ENCODE measurements around the gene PTGES2. TPM values are rescaled to one million over a fixed set of nuclear protein-coding genes. Genes with fewer than 3 reads are reported as not detected.
A peak's percentile ranks its signal among the peaks of the same experiment; 100 is the strongest.

Gene PTGES2
- polyA plus RNA-seq, 1 of the 3 experiments (the other 2 are of a cell fraction) = 141 TPM

DNA sequence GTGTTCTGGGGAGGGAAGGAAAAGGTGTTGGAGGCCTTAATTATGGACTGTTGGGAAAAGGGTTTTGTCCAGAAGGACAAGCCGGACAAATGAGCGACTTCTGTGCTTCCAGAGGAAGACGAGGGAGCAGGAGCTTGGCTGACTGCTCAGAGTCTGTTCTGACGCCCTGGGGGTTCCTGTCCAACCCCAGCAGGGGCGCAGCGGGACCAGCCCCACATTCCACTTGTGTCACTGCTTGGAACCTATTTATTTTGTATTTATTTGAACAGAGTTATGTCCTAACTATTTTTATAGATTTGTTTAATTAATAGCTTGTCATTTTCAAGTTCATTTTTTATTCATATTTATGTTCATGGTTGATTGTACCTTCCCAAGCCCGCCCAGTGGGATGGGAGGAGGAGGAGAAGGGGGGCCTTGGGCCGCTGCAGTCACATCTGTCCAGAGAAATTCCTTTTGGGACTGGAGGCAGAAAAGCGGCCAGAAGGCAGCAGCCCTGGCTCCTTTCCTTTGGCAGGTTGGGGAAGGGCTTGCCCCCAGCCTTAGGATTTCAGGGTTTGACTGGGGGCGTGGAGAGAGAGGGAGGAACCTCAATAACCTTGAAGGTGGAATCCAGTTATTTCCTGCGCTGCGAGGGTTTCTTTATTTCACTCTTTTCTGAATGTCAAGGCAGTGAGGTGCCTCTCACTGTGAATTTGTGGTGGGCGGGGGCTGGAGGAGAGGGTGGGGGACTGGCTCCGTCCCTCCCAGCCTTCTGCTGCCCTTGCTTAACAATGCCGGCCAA, 19.1 kb downstream of the PTGES2 start (continued):
- TF ChIP-seq, protein P1, sequence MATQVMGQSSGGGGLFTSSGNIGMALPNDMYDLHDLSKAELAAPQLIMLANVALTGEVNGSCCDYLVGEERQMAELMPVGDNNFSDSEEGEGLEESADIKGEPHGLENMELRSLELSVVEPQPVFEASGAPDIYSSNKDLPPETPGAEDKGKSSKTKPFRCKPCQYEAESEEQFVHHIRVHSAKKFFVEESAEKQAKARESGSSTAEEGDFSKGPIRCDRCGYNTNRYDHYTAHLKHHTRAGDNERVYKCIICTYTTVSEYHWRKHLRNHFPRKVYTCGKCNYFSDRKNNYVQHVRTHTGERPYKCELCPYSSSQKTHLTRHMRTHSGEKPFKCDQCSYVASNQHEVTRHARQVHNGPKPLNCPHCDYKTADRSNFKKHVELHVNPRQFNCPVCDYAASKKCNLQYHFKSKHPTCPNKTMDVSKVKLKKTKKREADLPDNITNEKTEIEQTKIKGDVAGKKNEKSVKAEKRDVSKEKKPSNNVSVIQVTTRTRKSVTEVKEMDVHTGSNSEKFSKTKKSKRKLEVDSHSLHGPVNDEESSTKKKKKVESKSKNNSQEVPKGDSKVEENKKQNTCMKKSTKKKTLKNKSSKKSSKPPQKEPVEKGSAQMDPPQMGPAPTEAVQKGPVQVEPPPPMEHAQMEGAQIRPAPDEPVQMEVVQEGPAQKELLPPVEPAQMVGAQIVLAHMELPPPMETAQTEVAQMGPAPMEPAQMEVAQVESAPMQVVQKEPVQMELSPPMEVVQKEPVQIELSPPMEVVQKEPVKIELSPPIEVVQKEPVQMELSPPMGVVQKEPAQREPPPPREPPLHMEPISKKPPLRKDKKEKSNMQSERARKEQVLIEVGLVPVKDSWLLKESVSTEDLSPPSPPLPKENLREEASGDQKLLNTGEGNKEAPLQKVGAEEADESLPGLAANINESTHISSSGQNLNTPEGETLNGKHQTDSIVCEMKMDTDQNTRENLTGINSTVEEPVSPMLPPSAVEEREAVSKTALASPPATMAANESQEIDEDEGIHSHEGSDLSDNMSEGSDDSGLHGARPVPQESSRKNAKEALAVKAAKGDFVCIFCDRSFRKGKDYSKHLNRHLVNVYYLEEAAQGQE (IDR thresholded peaks at IDR 0.05; ENCODE audit: low read depth, low read length) = no peak

DNA sequence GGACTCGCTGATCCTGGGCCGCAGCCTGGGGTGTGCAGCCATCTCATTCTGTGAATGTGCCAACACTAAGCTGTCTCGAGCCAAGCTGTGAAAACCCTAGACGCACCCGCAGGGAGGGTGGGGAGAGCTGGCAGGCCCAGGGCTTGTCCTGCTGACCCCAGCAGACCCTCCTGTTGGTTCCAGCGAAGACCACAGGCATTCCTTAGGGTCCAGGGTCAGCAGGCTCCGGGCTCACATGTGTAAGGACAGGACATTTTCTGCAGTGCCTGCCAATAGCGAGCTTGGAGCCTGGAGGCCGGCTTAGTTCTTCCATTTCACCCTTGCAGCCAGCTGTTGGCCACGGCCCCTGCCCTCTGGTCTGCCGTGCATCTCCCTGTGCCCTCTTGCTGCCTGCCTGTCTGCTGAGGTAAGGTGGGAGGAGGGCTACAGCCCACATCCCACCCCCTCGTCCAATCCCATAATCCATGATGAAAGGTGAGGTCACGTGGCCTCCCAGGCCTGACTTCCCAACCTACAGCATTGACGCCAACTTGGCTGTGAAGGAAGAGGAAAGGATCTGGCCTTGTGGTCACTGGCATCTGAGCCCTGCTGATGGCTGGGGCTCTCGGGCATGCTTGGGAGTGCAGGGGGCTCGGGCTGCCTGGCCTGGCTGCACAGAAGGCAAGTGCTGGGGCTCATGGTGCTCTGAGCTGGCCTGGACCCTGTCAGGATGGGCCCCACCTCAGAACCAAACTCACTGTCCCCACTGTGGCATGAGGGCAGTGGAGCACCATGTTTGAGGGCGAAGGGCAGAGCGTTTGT, 19.9 kb downstream of the PTGES2 start:
- Histone ChIP-seq H3K27me3 (ENCODE audit: insufficient read depth) (no peaks in the 10 kb centered on the region), H3K27ac (ENCODE audit: low read depth in 2 of 2, low read length in 1 of 2) (no peak overlapping the region), H3K4me2 (no peak overlapping the region), H3K4me3 (ENCODE audit: low read depth in 2 of 2, low read length in 1 of 2) (no peak overlapping the region), H3K79me2 (ENCODE audit: insufficient read depth) (peaks cover 4% of the 10 kb centered on the region; the same call in 1 of the 2 replicates), H4K20me1 (ENCODE audit: insufficient read depth) (no peaks in the 10 kb centered on the region), H3K4me1 (ENCODE audit: control insufficient read depth in 1 of 2, insufficient read depth in 2 of 2, low read depth in 1 of 2, low read length in 1 of 2) (peaks cover 0 to 6% of the 10 kb centered on the region in 2 experiments; a peak in 1 of 4 replicates), H3K9me2 (no peaks in the 10 kb centered on the region), H3F3A (replicated peaks; ENCODE audit: insufficient read depth) (peaks cover 8% of the 10 kb centered on the region), H3K9me3 (no peaks in the 10 kb centered on the region), H3K36me3 (replicated peaks in 1 of 2; ENCODE audit: control insufficient read depth in 1 of 2, insufficient read depth in 2 of 2, low read length in 1 of 2) (peaks cover 25 to 49% of the 10 kb centered on the region in 2 experiments), H2AFZ (ENCODE audit: low read depth) (no peak overlapping the region), H3K9ac (no peak overlapping the region)
- POLR2A ChIA-PET = interaction anchor here (1.1 to 1.7 kb wide), 2 partner anchors 13 to 21 kb away, joined by 3 to 5 read pairs; no protein-coding TSS in a partner anchor
- CTCF ChIA-PET = interaction anchor here (1.0 to 18.8 kb wide), 4 partner anchors 8 to 165 kb away, joined by 3 to 246 read pairs (median 4); no protein-coding TSS in a partner anchor
- WGBS (ENCODE audit: low lambda C conversion rate) = 95% methylated on average over 9 of the region's 18 CpGs
- peak; percentile 12 for DNase-seq
- TF ChIP-seq GABPA (IDR thresholded peaks at IDR 0.05; ENCODE audit: low read depth) (no peak), JUND (IDR thresholded peaks at IDR 0.05) (no peak), ELF1 (IDR thresholded peaks at IDR 0.05) (no peak), SIN3A (IDR thresholded peaks at IDR 0.05; ENCODE audit: borderline replicate concordance, low read depth, low read length) (no peak)

DNA sequence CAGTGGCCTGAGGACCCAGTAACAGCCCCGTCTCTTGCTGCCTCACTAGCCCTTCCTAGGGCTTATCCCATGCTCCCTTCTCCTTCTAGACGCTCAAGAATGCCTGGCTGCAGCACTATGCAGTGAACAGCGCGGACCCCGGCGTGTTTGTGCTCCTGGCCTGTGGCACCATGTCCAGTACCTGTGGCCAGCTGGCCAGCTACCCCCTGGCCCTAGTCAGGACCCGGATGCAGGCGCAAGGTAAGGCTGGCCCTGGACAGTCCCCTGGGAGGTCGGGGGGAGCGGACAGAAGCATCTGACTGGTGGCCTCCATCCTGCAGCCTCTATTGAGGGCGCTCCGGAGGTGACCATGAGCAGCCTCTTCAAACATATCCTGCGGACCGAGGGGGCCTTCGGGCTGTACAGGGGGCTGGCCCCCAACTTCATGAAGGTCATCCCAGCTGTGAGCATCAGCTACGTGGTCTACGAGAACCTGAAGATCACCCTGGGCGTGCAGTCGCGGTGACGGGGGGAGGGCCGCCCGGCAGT, 20.5 kb downstream of the PTGES2 start:
- H3K9ac ChIP-seq = no peak overlapping the region
- H3K4me2 ChIP-seq = no peak overlapping the region
- ChIA-PET POLR2A (interaction anchor here (1.7 kb wide), 1 partner anchor 13 kb away, joined by 5 read pairs; no protein-coding TSS in a partner anchor), CTCF (interaction anchor here (1.0 to 18.8 kb wide), 3 partner anchors 9 to 165 kb away, joined by 3 to 246 read pairs (median 6); no protein-coding TSS in a partner anchor)
- 95% methylated on average over 7 of the region's 23 CpGs for WGBS (ENCODE audit: low lambda C conversion rate)
- H3K79me2 ChIP-seq (ENCODE audit: insufficient read depth) = peaks cover 4% of the 10 kb centered on the region; the same call in 1 of the 2 replicates
- no peak overlapping the region for H3K4me3 ChIP-seq (ENCODE audit: low read depth in 2 of 2, low read length in 1 of 2)
- DNase-seq = no peak
- no peaks in the 10 kb centered on the region for H4K20me1 ChIP-seq (ENCODE audit: insufficient read depth)
- no peaks in the 10 kb centered on the region for H3K9me3 ChIP-seq
- no peak overlapping the region for H3K27ac ChIP-seq (ENCODE audit: low read depth in 2 of 2, low read length in 1 of 2)
- H3F3A ChIP-seq (replicated peaks; ENCODE audit: insufficient read depth) = peaks cover 8% of the 10 kb centered on the region
- H3K36me3 ChIP-seq (replicated peaks in 1 of 2; ENCODE audit: control insufficient read depth in 1 of 2, insufficient read depth in 2 of 2, low read length in 1 of 2) = peaks cover 25 to 54% of the 10 kb centered on the region in 2 experiments
- H3K9me2 ChIP-seq = no peaks in the 10 kb centered on the region
- peaks cover 0 to 6% of the 10 kb centered on the region in 2 experiments; a peak in 1 of 4 replicates for H3K4me1 ChIP-seq (ENCODE audit: control insufficient read depth in 1 of 2, insufficient read depth in 2 of 2, low read depth in 1 of 2, low read length in 1 of 2)
- no peaks in the 10 kb centered on the region for H3K27me3 ChIP-seq (ENCODE audit: insufficient read depth)
- H2AFZ ChIP-seq (ENCODE audit: low read depth) = no peak overlapping the region
- no peak for TF ChIP-seq JUND (IDR thresholded peaks at IDR 0.05)
- TF ChIP-seq NRF1 (IDR thresholded peaks at IDR 0.05; ENCODE audit: low read depth, low read length) = no peak
- no peak for TF ChIP-seq EP300 (IDR thresholded peaks at IDR 0.05; ENCODE audit: borderline replicate concordance in 1 of 2, low read depth in 1 of 2, low read length in 1 of 2)
- no peak for TF ChIP-seq SMC3 (IDR thresholded peaks at IDR 0.05; ENCODE audit: low read depth, low read length)
- no peak for TF ChIP-seq YY1 (IDR thresholded peaks at IDR 0.05; ENCODE audit: low read depth)
- TF ChIP-seq ELF1 (IDR thresholded peaks at IDR 0.05) = no peak
- TF ChIP-seq TEAD4 (IDR thresholded peaks at IDR 0.05; ENCODE audit: borderline replicate concordance, insufficient read depth) = no peak
- no peak for TF ChIP-seq TCF12 (IDR thresholded peaks at IDR 0.05)
- TF ChIP-seq, protein P1 (IDR thresholded peaks at IDR 0.05; ENCODE audit: low read depth, low read length) = no peak
- no peak for TF ChIP-seq FOXJ3 (CRISPR knock-in tag; IDR thresholded peaks at IDR 0.05)
- no peak for TF ChIP-seq POLR2AphosphoS5 (IDR thresholded peaks at IDR 0.05; ENCODE audit: low read depth, low read length)
